OCI-LY3 (cell line): ENCODE results near the gene NOS1AP.

Source experiments
- CTCF ChIP-seq: fragments of 200-600, 300-600 bp; sonication (generic); IDR thresholded peaks from 2 replicates; pipeline ENCODE4 v1.5.1; 2014; ENCODE audit warnings: antibody characterized with exemption, low read length, low read depth
- EZH2phosphoT487 ChIP-seq: fragments of 200-600 bp; shearing (Covaris generic); IDR thresholded peaks from 2 replicates; pipeline ENCODE4 v1.6.1; 2018; ENCODE audit warnings: antibody characterized with exemption, mixed run types, low read depth

- TF ChIP-seq CTCF, result no peak
- TF ChIP-seq EZH2phosphoT487, result no peak
Measured at GRCh38 chr1:162178432-162178831, 108.9 kb downstream of the NOS1AP start.
